Astrocyte (in vitro differentiated cells and primary cell): Measurements from ENCODE around the gene NKIRAS1. TPM values are rescaled to one million over a fixed set of nuclear protein-coding genes. Genes with fewer than 3 reads are reported as not detected.

Experiments used
- DNase-seq: peaks from one replicate; pipeline ENCODE4 v3.0.0-alpha.2; 2010; ENCODE audit warnings: low read depth
- FAIRE-seq: peaks from 2 replicates; lab custom pipeline; 2011; peaks lifted over from hg19 to GRCh38; lab: Jason Lieb, UNC
- H2AFZ ChIP-seq: 2 replicates; pipeline ENCODE4 v1.6.0; 2012; ENCODE audit warnings: low read depth, low read length, inconsistent platforms
- H3K27ac ChIP-seq: 2 replicates; pipeline ENCODE4 v1.5.1; 2011; ENCODE audit warnings: low read depth, low read length, inconsistent platforms
- H3K27me3 ChIP-seq: 2 replicates; pipeline ENCODE4 v1.6.0; 2011; ENCODE audit warnings: low read length, inconsistent platforms; ENCODE audit not compliant: insufficient read depth
- H3K36me3 ChIP-seq: 2 replicates; pipeline ENCODE4 v1.5.1; 2011; ENCODE audit warnings: low read length, inconsistent platforms; ENCODE audit not compliant: insufficient read depth
- H3K4me1 ChIP-seq: 2 replicates; pipeline ENCODE4 v1.5.1; 2011; ENCODE audit warnings: low read length, inconsistent platforms; ENCODE audit not compliant: insufficient read depth
- H3K4me2 ChIP-seq: 2 replicates; pipeline ENCODE4 v1.6.0; 2012; ENCODE audit warnings: low read length, inconsistent platforms
- H3K4me3 ChIP-seq: 2 replicates; pipeline ENCODE4 v1.5.1; 2011; ENCODE audit warnings: low read depth, mild to moderate bottlenecking, low read length, inconsistent platforms; ENCODE audit not compliant: insufficient read depth
- H3K79me2 ChIP-seq: 2 replicates; pipeline ENCODE4 v1.6.0; 2012; ENCODE audit warnings: mild to moderate bottlenecking, low read length, inconsistent platforms; ENCODE audit not compliant: insufficient read depth
- H3K9ac ChIP-seq: 2 replicates; pipeline ENCODE4 v1.6.0; 2012; ENCODE audit warnings: mild to moderate bottlenecking, low read length, inconsistent platforms
- H3K9me3 ChIP-seq: 2 replicates; pipeline ENCODE4 v1.5.1; 2012; ENCODE audit warnings: low read depth, mild to moderate bottlenecking, low read length, inconsistent platforms; ENCODE audit not compliant: insufficient read depth
- H4K20me1 ChIP-seq: 2 replicates; pipeline ENCODE4 v1.6.0; 2012; ENCODE audit warnings: low read length, inconsistent platforms; ENCODE audit not compliant: insufficient read depth
- H3K27ac Mint-ChIP-seq: one replicate; pipeline ENCODE4 v1.8.0; 2021; ENCODE audit warnings: mild to moderate bottlenecking, mixed read lengths; ENCODE audit not compliant: unreplicated experiment
- H3K27me3 Mint-ChIP-seq: one replicate; pipeline ENCODE4 v1.8.0; 2021; ENCODE audit warnings: low read depth, mixed read lengths; ENCODE audit not compliant: unreplicated experiment
- H3K36me3 Mint-ChIP-seq: one replicate; pipeline ENCODE4 v1.8.0; 2021; ENCODE audit warnings: low read depth, mixed read lengths; ENCODE audit not compliant: unreplicated experiment
- H3K4me1 Mint-ChIP-seq: one replicate; pipeline ENCODE4 v1.8.0; 2021; ENCODE audit warnings: low read depth, mixed read lengths; ENCODE audit not compliant: unreplicated experiment
- H3K4me3 Mint-ChIP-seq: one replicate; pipeline ENCODE4 v1.8.0; 2021; ENCODE audit warnings: mild to moderate bottlenecking, moderate library complexity, mixed read lengths; ENCODE audit not compliant: unreplicated experiment
- H3K9me3 Mint-ChIP-seq: one replicate; pipeline ENCODE4 v1.8.0; 2021; ENCODE audit warnings: mild to moderate bottlenecking, mixed read lengths; ENCODE audit not compliant: unreplicated experiment
- CTCF ChIP-seq: IDR thresholded peaks from 2 replicates; pipeline ENCODE4 v1.5.1; 2011; ENCODE audit warnings: low read depth, mild to moderate bottlenecking, inconsistent platforms, low read length, moderate library complexity; ENCODE audit not compliant: insufficient read depth
- EZH2 ChIP-seq: IDR thresholded peaks from 2 replicates; pipeline ENCODE4 v1.6.1; 2012; ENCODE audit warnings: mild to moderate bottlenecking, low read length, inconsistent platforms; ENCODE audit not compliant: insufficient read depth
- total RNA-seq: library from RNA; stranded (reverse); gene quantifications from 2 replicates; pipeline ENCODE4 v1.2.1, GENCODE V29; 2021

Gene NKIRAS1
- total RNA-seq, 1 donor from 2014 or later, result 11.0 TPM

DNA sequence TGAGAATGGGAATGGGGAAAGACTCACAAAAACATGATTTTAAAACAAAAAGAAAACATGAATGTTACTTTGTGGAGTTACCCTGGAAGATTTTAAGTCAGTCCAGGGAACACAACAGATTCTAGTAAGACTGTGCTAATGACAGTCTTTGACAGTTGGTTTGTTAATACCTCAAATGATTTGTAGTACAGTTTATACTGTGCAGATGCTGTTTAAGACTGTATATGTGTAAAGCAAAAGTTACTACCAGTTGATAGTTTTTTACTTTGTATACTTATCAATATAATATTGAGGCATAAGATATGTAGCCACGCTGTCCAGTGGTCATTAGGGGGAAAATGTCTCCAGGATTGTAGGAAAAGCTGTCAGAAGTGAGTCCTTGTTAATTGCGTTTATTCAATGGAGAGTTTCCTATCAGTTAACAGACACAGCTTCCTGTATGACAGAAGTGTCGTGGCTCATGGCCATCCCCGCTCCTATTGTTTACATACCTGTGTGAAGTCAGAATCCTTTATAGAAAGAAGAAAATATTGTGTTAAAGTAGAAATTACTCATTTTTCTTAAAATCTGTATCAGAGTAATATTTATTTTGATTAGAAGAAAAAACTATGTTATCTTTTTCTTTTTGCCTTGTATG is 36.0 kb downstream of the NKIRAS1 start:
- Mint-ChIP-seq H3K27ac (no peak overlapping the region), H3K4me1 (peaks cover 34% of the 10 kb centered on the region), H3K36me3 (peaks cover 13% of the 10 kb centered on the region), H3K9me3 (peaks cover 3% of the 10 kb centered on the region), H3K27me3 (no peaks in the 10 kb centered on the region), H3K4me3 (no peak overlapping the region)
- FAIRE-seq (no peak), DNase-seq (no peak)
- Histone ChIP-seq H3K27ac (no peak overlapping the region), H3K27me3 (no peaks in the 10 kb centered on the region), H3K9ac (no peak overlapping the region), H3K4me2 (no peak overlapping the region), H3K79me2 (peaks cover 36% of the 10 kb centered on the region), H3K4me1 (peaks cover 17% of the 10 kb centered on the region), H2AFZ (no peak overlapping the region), H3K4me3 (no peak overlapping the region), H4K20me1 (peaks cover 56% of the 10 kb centered on the region), H3K9me3 (peaks cover 2% of the 10 kb centered on the region), H3K36me3 (peaks cover 2% of the 10 kb centered on the region)
- no peak for TF ChIP-seq EZH2
- TF ChIP-seq CTCF, result no peak

GRCh38 chr3:23879485-23879884 is 37.3 kb downstream of the NKIRAS1 start:
- no peak overlapping the region for H3K9ac ChIP-seq
- no peak overlapping the region for H3K4me2 ChIP-seq
- H2AFZ ChIP-seq, result no peak overlapping the region
- H3K27me3 ChIP-seq, result no peaks in the 10 kb centered on the region
- FAIRE-seq, result no peak
- peaks cover 3% of the 10 kb centered on the region for H3K9me3 Mint-ChIP-seq
- H4K20me1 ChIP-seq, result peaks cover 59% of the 10 kb centered on the region
- H3K9me3 ChIP-seq, result peaks cover 2% of the 10 kb centered on the region
- H3K4me3 ChIP-seq, result no peak overlapping the region
- H3K27ac Mint-ChIP-seq, result no peak overlapping the region
- no peak overlapping the region for H3K27ac ChIP-seq
- H3K36me3 Mint-ChIP-seq, result peaks cover 13% of the 10 kb centered on the region
- TF ChIP-seq EZH2, result no peak
- no peak for TF ChIP-seq CTCF
- peaks cover 47% of the 10 kb centered on the region for H3K4me1 Mint-ChIP-seq
- H3K36me3 ChIP-seq, result peaks cover 2% of the 10 kb centered on the region
- H3K27me3 Mint-ChIP-seq, result no peaks in the 10 kb centered on the region
- peaks cover 45% of the 10 kb centered on the region for H3K79me2 ChIP-seq
- no peak overlapping the region for H3K4me3 Mint-ChIP-seq
- peaks cover 25% of the 10 kb centered on the region for H3K4me1 ChIP-seq
- no peak for DNase-seq

DNA sequence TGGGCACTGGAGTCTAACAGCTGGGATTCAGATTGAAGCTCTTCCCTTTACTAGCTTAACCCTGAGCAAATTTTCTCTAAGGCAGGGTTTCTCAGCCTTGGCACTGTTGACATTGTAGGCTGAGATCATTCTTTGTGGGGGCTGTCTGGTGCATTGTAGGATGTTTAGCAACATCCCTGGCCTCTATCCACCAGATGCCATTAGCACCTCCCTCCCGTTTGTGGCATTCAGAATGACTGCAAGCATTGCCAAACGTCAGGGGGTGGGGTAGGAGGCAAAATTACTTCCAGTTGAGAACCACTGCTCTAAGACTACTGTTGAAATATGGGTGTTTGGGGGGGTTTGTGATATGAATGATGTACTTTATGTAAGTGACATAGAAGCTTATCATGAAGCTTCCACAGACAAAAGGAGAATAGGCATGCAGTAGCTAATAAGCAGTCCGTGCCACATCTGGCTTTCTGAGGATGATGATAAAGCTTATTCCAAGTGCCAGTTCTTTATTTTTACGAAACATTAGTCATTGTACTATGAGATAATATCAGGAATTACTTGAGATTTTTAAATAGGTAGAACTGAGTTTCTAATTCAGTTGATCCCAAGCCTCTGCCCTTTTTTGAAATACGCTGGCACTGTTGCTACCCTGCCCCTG is 39.3 kb downstream of the NKIRAS1 start:
- peaks cover 2% of the 10 kb centered on the region for H3K9me3 ChIP-seq
- peaks cover 2% of the 10 kb centered on the region for H3K36me3 ChIP-seq
- H3K36me3 Mint-ChIP-seq, result peaks cover 10% of the 10 kb centered on the region
- H3K4me3 Mint-ChIP-seq, result peak overlapping the region; percentile 63
- no peak overlapping the region for H3K4me3 ChIP-seq
- no peak overlapping the region for H3K27ac ChIP-seq
- peaks cover 32% of the 10 kb centered on the region for H3K4me1 ChIP-seq
- peaks cover 3% of the 10 kb centered on the region for H3K9me3 Mint-ChIP-seq
- H4K20me1 ChIP-seq, result peaks cover 66% of the 10 kb centered on the region
- peak overlapping the region; percentile 69 for H3K27ac Mint-ChIP-seq
- TF ChIP-seq EZH2 (no peak), CTCF (no peak)
- no peak overlapping the region for H2AFZ ChIP-seq
- FAIRE-seq (no peak), DNase-seq (peak; percentile 77)
- H3K4me2 ChIP-seq, result peak overlapping the region; percentile 49
- H3K9ac ChIP-seq, result no peak overlapping the region
- no peaks in the 10 kb centered on the region for H3K27me3 Mint-ChIP-seq
- peaks cover 54% of the 10 kb centered on the region for H3K4me1 Mint-ChIP-seq
- peaks cover 45% of the 10 kb centered on the region for H3K79me2 ChIP-seq
- no peaks in the 10 kb centered on the region for H3K27me3 ChIP-seq
